PFSK-1 (cell line): ENCODE results near the gene CRISPLD2.

ENCODE experiments used
- FOXP2 ChIP-seq: optimal IDR thresholded peaks from 2 replicates; pipeline ENCODE3; 2011; ENCODE audit warnings: borderline replicate concordance, control low read depth, inconsistent platforms; ENCODE audit not compliant: insufficient read depth; ENCODE audit errors: extremely low read length, extremely low read depth
- POLR2AphosphoS5 ChIP-seq: IDR thresholded peaks from 2 replicates; pipeline ENCODE4 v1.6.1; 2012; ENCODE audit warnings: low read depth, mild to moderate bottlenecking, control low read depth, low read length, moderate library complexity
- REST ChIP-seq, 2 experiments: IDR thresholded peaks; 2 replicates each; pipeline versions ENCODE4 v1.6.1 to v1.8.0; 2011 to 2012; ENCODE audit warnings: low read depth in 2 of 2, low read length in 2 of 2, control low read depth in 1 of 2, inconsistent platforms in 1 of 2, mild to moderate bottlenecking in 1 of 2, moderate library complexity in 1 of 2; ENCODE audit not compliant: insufficient read depth in 1 of 2
- SIN3A ChIP-seq: IDR thresholded peaks from 2 replicates; pipeline ENCODE4 v1.6.1; 2012; ENCODE audit warnings: mild to moderate bottlenecking, low read length, moderate library complexity, borderline replicate concordance; ENCODE audit not compliant: insufficient read depth
- TAF1 ChIP-seq: IDR thresholded peaks from 2 replicates; pipeline ENCODE4 v1.6.1; 2012; ENCODE audit warnings: low read length, control low read depth, borderline replicate concordance; ENCODE audit not compliant: insufficient read depth

Gene CRISPLD2

GRCh38 chr16:84916850-84917249, 97.1 kb downstream of the CRISPLD2 start:
- TF ChIP-seq REST (IDR thresholded peaks at IDR 0.05; ENCODE audit: insufficient read depth in 1 of 2, low read depth in 2 of 2, low read length in 2 of 2) (no peak), SIN3A (no peak), POLR2AphosphoS5 (no peak), TAF1 (no peak), FOXP2 (no peak)

GRCh38 chr16:84917492-84917891, 97.7 kb downstream of the CRISPLD2 start:
- no peak for TF ChIP-seq POLR2AphosphoS5
- TF ChIP-seq REST (IDR thresholded peaks at IDR 0.05; ENCODE audit: insufficient read depth in 1 of 2, low read depth in 2 of 2, low read length in 2 of 2): no peak
- no peak for TF ChIP-seq FOXP2
- TF ChIP-seq SIN3A: no peak
- no peak for TF ChIP-seq TAF1

GRCh38 chr16:84918006-84918909, 98.5 kb downstream of the CRISPLD2 start:
- no peak for TF ChIP-seq SIN3A
- TF ChIP-seq POLR2AphosphoS5: no peak
- no peak for TF ChIP-seq REST (IDR thresholded peaks at IDR 0.05; ENCODE audit: insufficient read depth in 1 of 2, low read depth in 2 of 2, low read length in 2 of 2)
- TF ChIP-seq FOXP2: no peak
- no peak for TF ChIP-seq TAF1

- TF ChIP-seq SIN3A (no peak), REST (IDR thresholded peaks at IDR 0.05; ENCODE audit: insufficient read depth in 1 of 2, low read depth in 2 of 2, low read length in 2 of 2) (no peak), FOXP2 (no peak), POLR2AphosphoS5 (no peak), TAF1 (no peak)
Measured at GRCh38 chr16:84919269-84919668, 99.5 kb downstream of the CRISPLD2 start.
